HG03571 (cell line): ENCODE measurements around the gene GPRC5D.

Source experiments
- ATAC-seq: cut with Tn5 transposase; IDR thresholded peaks from one replicate; pipeline ENCODE4 v1.9.1; 2021; ENCODE audit not compliant: unreplicated experiment

GPRC5D gene

GRCh38 chr12:12952036-12952435 lies at the start of gene GPRC5D:
TSS of gene GPRC5D (minus strand) at chr12:12952170. CDS start at chr12:12950384, 1,786 bp downstream.
- no peak for ATAC-seq

- no peak for ATAC-seq
These were observed 49.7 kb upstream of the GPRC5D start for GRCh38 chr12:13001775-13002040.

- no peak for ATAC-seq
These were observed 49.2 kb upstream of the GPRC5D start for GRCh38 chr12:13000925-13001774.

GRCh38 chr12:13000616-13000924 lies 48.6 kb upstream of the GPRC5D start:
- peak; percentile 23 for ATAC-seq

GRCh38 chr12:12999959-13000615 lies 48.1 kb upstream of the GPRC5D start, which contains the start of gene HEBP1:
TSS of gene HEBP1 (minus strand) at chr12:13000265. CDS start at chr12:13000114, 151 bp downstream.
- peak; percentile 86 for ATAC-seq

- no peak for ATAC-seq
These were observed 47.4 kb upstream of the GPRC5D start for GRCh38 chr12:12999271-12999958.

- no peak for ATAC-seq
These were observed 46.3 kb upstream of the GPRC5D start for GRCh38 chr12:12998248-12998647.

- no peak for ATAC-seq
These were observed 45.8 kb upstream of the GPRC5D start for GRCh38 chr12:12997734-12998133.

GRCh38 chr12:12997156-12997555 lies 45.2 kb upstream of the GPRC5D start:
- no peak for ATAC-seq

- ATAC-seq = no peak
These were observed 44.2 kb upstream of the GPRC5D start for GRCh38 chr12:12996209-12996608.

GRCh38 chr12:12995088-12995487 lies 43.1 kb upstream of the GPRC5D start:
- ATAC-seq = no peak

- ATAC-seq = no peak
These were observed 41.4 kb upstream of the GPRC5D start for GRCh38 chr12:12993367-12993766.

- no peak for ATAC-seq
These were observed 40.6 kb upstream of the GPRC5D start for GRCh38 chr12:12992418-12993130.

GRCh38 chr12:12990700-12991468 lies 38.9 kb upstream of the GPRC5D start:
- no peak for ATAC-seq

- ATAC-seq = no peak
These were observed 35.5 kb upstream of the GPRC5D start for GRCh38 chr12:12987421-12987820.

GRCh38 chr12:12986775-12987331 lies 34.9 kb upstream of the GPRC5D start:
- ATAC-seq = no peak

GRCh38 chr12:12985817-12986408 lies 33.9 kb upstream of the GPRC5D start:
- no peak for ATAC-seq

- no peak for ATAC-seq
These were observed 32.2 kb upstream of the GPRC5D start for GRCh38 chr12:12984149-12984548.

GRCh38 chr12:12983420-12984035 lies 31.6 kb upstream of the GPRC5D start:
- no peak for ATAC-seq

- no peak for ATAC-seq
These were observed 30.4 kb upstream of the GPRC5D start for GRCh38 chr12:12982331-12982730.
